NB4 (cell line): ENCODE results near the gene TCP11L2.
"Not testable (repeated sequence)": the region's sequence is repeated elsewhere in the genome, so short reads cannot be mapped to it uniquely, and the experiment has no call there.

Experiments
- MYC ChIP-seq: IDR thresholded peaks from 2 replicates; pipeline ENCODE4 v1.6.1; 2011; ENCODE audit warnings: low read depth, low read length
- POLR2A ChIP-seq: IDR thresholded peaks from 2 replicates; pipeline ENCODE4 v1.6.1; 2011; ENCODE audit warnings: mild to moderate bottlenecking; ENCODE audit not compliant: insufficient read length; ENCODE audit errors: extremely low read depth
- TF ChIP-seq, protein P1 (sequence below): IDR thresholded peaks from one replicate; pipeline ENCODE4 v1.5.1; 2012; ENCODE audit warnings: low read depth, low read length
- TF ChIP-seq, protein P2 (sequence below): IDR thresholded peaks from 2 replicates; pipeline ENCODE4 v1.6.1; 2011; ENCODE audit warnings: low read depth, low read length

DNA sequence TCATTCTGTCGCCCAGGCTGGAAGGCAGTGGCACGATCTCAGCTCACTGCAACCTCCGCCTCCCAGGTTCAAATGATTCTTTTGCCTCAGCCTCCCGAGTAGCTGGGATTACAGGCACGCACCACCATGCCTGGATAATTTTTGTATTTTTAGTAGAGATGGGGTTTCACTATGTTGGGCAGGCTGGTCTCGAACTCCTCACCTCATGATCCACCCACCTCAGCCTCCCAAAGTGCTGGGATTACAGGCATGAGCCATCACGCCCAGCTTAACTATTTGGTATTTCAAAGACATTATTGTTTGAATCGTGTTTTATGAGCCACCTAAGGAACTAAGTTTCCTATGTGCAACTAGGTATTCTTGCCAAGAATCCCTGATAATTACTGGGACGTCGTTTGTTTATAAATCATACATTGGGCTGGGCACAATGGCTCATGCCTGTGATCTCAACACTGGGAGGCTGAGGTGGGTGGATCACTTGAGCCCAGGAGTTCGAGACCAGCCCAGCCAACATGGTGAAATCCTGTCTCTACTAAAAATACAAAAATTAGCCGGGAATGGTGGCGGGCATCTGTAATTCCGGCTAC, 15.9 kb upstream of the TCP11L2 start:
- TF ChIP-seq, protein P1, sequence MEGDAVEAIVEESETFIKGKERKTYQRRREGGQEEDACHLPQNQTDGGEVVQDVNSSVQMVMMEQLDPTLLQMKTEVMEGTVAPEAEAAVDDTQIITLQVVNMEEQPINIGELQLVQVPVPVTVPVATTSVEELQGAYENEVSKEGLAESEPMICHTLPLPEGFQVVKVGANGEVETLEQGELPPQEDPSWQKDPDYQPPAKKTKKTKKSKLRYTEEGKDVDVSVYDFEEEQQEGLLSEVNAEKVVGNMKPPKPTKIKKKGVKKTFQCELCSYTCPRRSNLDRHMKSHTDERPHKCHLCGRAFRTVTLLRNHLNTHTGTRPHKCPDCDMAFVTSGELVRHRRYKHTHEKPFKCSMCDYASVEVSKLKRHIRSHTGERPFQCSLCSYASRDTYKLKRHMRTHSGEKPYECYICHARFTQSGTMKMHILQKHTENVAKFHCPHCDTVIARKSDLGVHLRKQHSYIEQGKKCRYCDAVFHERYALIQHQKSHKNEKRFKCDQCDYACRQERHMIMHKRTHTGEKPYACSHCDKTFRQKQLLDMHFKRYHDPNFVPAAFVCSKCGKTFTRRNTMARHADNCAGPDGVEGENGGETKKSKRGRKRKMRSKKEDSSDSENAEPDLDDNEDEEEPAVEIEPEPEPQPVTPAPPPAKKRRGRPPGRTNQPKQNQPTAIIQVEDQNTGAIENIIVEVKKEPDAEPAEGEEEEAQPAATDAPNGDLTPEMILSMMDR = not testable (repeated sequence)
- not testable (repeated sequence) for TF ChIP-seq MYC, POLR2A
- TF ChIP-seq, protein P2, sequence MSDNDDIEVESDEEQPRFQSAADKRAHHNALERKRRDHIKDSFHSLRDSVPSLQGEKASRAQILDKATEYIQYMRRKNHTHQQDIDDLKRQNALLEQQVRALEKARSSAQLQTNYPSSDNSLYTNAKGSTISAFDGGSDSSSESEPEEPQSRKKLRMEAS = not testable (repeated sequence)
